Measurements from ENCODE around the gene KLHDC8B.
"Not testable (repeated sequence)": the region's sequence is repeated elsewhere in the genome, so short reads cannot be mapped to it uniquely, and the experiment has no call there.

The KLHDC8B gene

DNA sequence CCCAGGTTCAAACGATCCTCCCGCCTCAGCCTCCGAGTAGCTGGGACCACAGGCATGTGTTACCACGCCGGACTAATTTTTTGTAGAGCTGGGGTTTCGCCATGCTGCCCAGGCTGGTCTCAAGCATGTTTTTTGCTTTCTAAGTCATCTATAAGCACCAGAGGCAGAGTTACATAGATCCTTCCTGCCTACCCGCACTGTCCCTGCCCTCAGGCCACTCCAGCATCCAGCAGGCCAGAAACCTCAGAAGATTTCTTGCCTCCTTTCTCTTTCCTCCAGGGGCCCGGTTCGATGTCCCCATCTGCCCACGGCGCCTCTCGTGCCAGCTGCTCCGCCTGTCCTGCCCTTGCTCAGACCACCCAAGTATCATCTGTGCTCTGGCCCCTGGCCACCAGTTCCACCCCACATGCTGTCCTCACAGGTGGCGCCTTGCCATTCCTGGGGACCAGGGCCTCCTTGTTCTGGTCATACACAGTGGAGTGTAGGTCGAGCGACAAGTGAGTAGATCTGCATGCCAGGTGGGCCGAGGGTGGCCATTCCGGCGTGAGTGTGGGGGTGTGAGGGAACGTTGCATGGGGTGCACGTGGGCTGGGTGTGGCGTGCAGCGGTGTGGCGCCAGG, 27.3 kb downstream of the KLHDC8B start:
- in situ Hi-C loops (cut with MboI; ENCODE audit: low pct_unique_long_range_greater_than_20kb, low sequenced_read_pairs, unreplicated experiment), result no loop called here
- DNase-seq (ENCODE audit: low spot score), result no peak
- TF ChIP-seq, protein P1, sequence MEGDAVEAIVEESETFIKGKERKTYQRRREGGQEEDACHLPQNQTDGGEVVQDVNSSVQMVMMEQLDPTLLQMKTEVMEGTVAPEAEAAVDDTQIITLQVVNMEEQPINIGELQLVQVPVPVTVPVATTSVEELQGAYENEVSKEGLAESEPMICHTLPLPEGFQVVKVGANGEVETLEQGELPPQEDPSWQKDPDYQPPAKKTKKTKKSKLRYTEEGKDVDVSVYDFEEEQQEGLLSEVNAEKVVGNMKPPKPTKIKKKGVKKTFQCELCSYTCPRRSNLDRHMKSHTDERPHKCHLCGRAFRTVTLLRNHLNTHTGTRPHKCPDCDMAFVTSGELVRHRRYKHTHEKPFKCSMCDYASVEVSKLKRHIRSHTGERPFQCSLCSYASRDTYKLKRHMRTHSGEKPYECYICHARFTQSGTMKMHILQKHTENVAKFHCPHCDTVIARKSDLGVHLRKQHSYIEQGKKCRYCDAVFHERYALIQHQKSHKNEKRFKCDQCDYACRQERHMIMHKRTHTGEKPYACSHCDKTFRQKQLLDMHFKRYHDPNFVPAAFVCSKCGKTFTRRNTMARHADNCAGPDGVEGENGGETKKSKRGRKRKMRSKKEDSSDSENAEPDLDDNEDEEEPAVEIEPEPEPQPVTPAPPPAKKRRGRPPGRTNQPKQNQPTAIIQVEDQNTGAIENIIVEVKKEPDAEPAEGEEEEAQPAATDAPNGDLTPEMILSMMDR (IDR thresholded peaks at IDR 0.05; ENCODE audit: extremely low read depth, insufficient read depth, missing control alignments), result no peak

GRCh38 chr3:49199239-49199899, 28.0 kb downstream of the KLHDC8B start:
- no peak for DNase-seq (ENCODE audit: low spot score)
- TF ChIP-seq, protein P1 (IDR thresholded peaks at IDR 0.05; ENCODE audit: extremely low read depth, insufficient read depth, missing control alignments), result no peak
- in situ Hi-C loops (cut with MboI; ENCODE audit: low pct_unique_long_range_greater_than_20kb, low sequenced_read_pairs, unreplicated experiment), result no loop called here

DNA sequence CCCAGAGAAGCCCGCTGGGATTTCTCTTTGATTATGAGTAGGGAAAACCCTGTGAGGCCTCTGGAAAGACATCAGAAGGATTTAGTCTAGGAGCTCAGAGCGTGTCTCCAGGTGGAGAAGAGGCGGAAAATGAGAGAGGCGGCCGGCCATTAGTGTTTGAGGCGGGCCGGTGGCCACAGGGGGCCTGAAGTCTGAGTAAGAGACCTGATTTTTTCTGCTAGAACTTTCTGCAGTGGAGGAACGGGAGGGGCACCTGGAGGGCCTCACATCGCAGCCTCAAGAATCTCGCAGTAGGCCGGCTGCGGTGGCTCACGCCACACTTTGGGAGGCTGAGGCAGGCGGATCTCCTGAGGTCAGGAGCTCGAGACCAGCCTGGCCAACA, 28.5 kb downstream of the KLHDC8B start:
- TF ChIP-seq, protein P1 (IDR thresholded peaks at IDR 0.05; ENCODE audit: extremely low read depth, insufficient read depth, missing control alignments), result no peak
- in situ Hi-C loops (cut with MboI; ENCODE audit: low pct_unique_long_range_greater_than_20kb, low sequenced_read_pairs, unreplicated experiment), result no loop called here

DNA sequence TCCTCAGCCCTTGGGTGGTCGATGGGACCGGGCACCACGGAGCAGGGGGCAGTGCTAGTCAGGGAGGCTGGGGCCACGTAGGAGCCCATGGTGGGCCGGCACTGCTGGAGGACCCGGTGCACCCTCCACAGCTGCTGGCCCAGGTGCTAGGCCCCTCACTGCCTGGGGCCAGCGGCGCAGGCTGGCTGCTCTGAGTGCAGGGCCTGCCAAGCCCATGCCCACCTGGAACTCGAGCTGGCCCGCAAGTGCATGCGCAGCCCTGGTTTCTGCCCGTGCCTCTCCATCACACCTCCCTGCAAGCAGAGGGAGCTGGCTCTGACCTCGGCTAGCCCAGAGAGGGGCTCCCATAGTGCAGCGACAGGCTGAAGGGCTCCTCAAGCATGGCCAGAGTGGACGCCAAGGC, 42.1 kb downstream of the KLHDC8B start:
- TF ChIP-seq, protein P1 (IDR thresholded peaks at IDR 0.05; ENCODE audit: extremely low read depth, insufficient read depth, missing control alignments), result no peak
- DNase-seq (ENCODE audit: low spot score), result no peak
- in situ Hi-C loops (cut with MboI; ENCODE audit: low pct_unique_long_range_greater_than_20kb, low sequenced_read_pairs, unreplicated experiment), result no loop called here

More for the DNA sequence above, 28.5 kb downstream of the KLHDC8B start:
- peak; percentile 3 for DNase-seq (ENCODE audit: low spot score)

DNA sequence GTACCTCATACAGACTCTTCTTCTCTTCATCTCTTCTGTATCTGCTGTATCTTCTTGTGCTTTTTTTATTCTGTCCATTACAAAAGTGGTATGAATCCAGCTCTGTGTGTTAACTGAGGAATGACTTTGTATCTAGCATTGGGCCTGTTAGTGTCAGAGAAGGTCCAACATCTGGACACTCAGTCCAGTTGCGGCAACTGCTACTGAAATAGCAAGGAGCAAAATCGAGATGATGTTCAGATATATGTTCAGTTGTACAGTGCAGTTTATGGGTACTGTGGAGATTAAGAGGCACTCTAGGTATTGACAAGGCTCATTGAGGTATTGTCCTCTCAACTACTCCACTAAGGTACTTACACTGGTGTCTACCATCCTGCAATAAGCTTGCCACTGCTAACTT, 42.6 kb downstream of the KLHDC8B start:
- in situ Hi-C loops (cut with MboI; ENCODE audit: low pct_unique_long_range_greater_than_20kb, low sequenced_read_pairs, unreplicated experiment), result no loop called here
- DNase-seq (ENCODE audit: low spot score), result no peak
- TF ChIP-seq, protein P1 (IDR thresholded peaks at IDR 0.05; ENCODE audit: extremely low read depth, insufficient read depth, missing control alignments), result no peak

GRCh38 chr3:49216687-49217086, 45.3 kb downstream of the KLHDC8B start:
- DNase-seq (ENCODE audit: low spot score); in situ Hi-C loops (cut with MboI; ENCODE audit: low pct_unique_long_range_greater_than_20kb, low sequenced_read_pairs, unreplicated experiment): not testable (repeated sequence)

- DNase-seq (ENCODE audit: low spot score); in situ Hi-C loops (cut with MboI; ENCODE audit: low pct_unique_long_range_greater_than_20kb, low sequenced_read_pairs, unreplicated experiment): not testable (repeated sequence)
These were observed 45.7 kb downstream of the KLHDC8B start for GRCh38 chr3:49217108-49217507.
